Endodermal cell (in vitro differentiated cells): ENCODE measurements around the gene PLEKHM3. TPM values are rescaled to one million over a fixed set of nuclear protein-coding genes. Genes with fewer than 3 reads are reported as not detected.

Experiments
- DNase-seq: peaks from one replicate; pipeline ENCODE4 v3.0.0-alpha.2; 2017
- H3K27ac ChIP-seq: 2 replicates; pipeline ENCODE4 v1.5.1; 2013; ENCODE audit warnings: mild to moderate bottlenecking, low read depth, low read length, moderate library complexity
- H3K27me3 ChIP-seq: 2 replicates; pipeline ENCODE4 v1.6.1; 2013; ENCODE audit warnings: mild to moderate bottlenecking, low read length, moderate library complexity; ENCODE audit not compliant: insufficient read depth, control insufficient read depth, poor library complexity, severe bottlenecking
- H3K36me3 ChIP-seq: 2 replicates; pipeline ENCODE4 v1.7.0; 2013; ENCODE audit warnings: mild to moderate bottlenecking, low read length, moderate library complexity; ENCODE audit not compliant: control insufficient read depth, insufficient read depth
- H3K4me1 ChIP-seq: one replicate; pipeline ENCODE4 v1.7.0; 2013; ENCODE audit warnings: low read length; ENCODE audit not compliant: control insufficient read depth, insufficient read depth
- H3K4me3 ChIP-seq: 2 replicates; pipeline ENCODE4 v1.5.1; 2013; ENCODE audit warnings: mild to moderate bottlenecking, low read length, moderate library complexity
- H3K9ac ChIP-seq: 2 replicates; pipeline ENCODE4 v1.6.1; 2013; ENCODE audit warnings: mild to moderate bottlenecking, low read length, moderate library complexity; ENCODE audit not compliant: poor library complexity, severe bottlenecking; ENCODE audit errors: extremely low read depth
- H3K9me3 ChIP-seq: 2 replicates; pipeline ENCODE4 v1.6.1; 2013; ENCODE audit warnings: mild to moderate bottlenecking, low read length, moderate library complexity; ENCODE audit not compliant: control insufficient read depth
- H3K27ac Mint-ChIP-seq: 2 replicates; pipeline ENCODE4 v1.8.0; 2020; ENCODE audit warnings: mixed read lengths
- H3K27me3 Mint-ChIP-seq: 2 replicates; pipeline ENCODE4 v1.8.0; 2021; ENCODE audit warnings: mild to moderate bottlenecking, mixed read lengths; ENCODE audit not compliant: insufficient read depth
- H3K36me3 Mint-ChIP-seq: 2 replicates; pipeline ENCODE4 v1.8.0; 2020; ENCODE audit warnings: low read depth, mixed read lengths
- H3K4me1 Mint-ChIP-seq: 2 replicates; pipeline ENCODE4 v1.8.0; 2020; ENCODE audit warnings: mixed read lengths
- H3K4me3 Mint-ChIP-seq: 2 replicates; pipeline ENCODE4 v1.8.0; 2020; ENCODE audit warnings: mild to moderate bottlenecking, moderate library complexity, mixed read lengths
- H3K9me3 Mint-ChIP-seq: 2 replicates; pipeline ENCODE4 v1.8.0; 2020; ENCODE audit warnings: mild to moderate bottlenecking, mixed read lengths
- WGBS, 2 experiments: methylation state at CpG; one replicate each; pipeline versions ENCODE4 v1.1.5 to v1.1.7; 2013; ENCODE audit warnings: missing lambda C conversion rate in 2 of 2, mixed read lengths in 1 of 2; ENCODE audit not compliant: insufficient coverage in 1 of 2, insufficient read length in 1 of 2; 5-methylcytosine and 5-hydroxymethylcytosine counted together
- total RNA-seq, 2 donors: library from RNA; stranded (reverse); fragmentation: NEBNext Ultra II Directional in 1 of 2; extraction: Animal tissue kit (Norgen Biotek cat#: 25700) in 1 of 2; gene quantifications; 2 replicates in 1 of 2; 3 replicates in 1 of 2; pipeline ENCODE4 v1.2.1, GENCODE V29; 2021
- TF ChIP-seq, protein P1 (sequence below): fragments of 200-600 bp; sonication (generic); conservative IDR thresholded peaks from 2 replicates; pipeline ENCODE4 v1.5.0; 2021; ENCODE audit warnings: antibody characterized with exemption, mild to moderate bottlenecking

PLEKHM3 gene
- total RNA-seq, 2 donors from 2014 or later, result 13.3 to 17.9 TPM

- TF ChIP-seq, protein P1, sequence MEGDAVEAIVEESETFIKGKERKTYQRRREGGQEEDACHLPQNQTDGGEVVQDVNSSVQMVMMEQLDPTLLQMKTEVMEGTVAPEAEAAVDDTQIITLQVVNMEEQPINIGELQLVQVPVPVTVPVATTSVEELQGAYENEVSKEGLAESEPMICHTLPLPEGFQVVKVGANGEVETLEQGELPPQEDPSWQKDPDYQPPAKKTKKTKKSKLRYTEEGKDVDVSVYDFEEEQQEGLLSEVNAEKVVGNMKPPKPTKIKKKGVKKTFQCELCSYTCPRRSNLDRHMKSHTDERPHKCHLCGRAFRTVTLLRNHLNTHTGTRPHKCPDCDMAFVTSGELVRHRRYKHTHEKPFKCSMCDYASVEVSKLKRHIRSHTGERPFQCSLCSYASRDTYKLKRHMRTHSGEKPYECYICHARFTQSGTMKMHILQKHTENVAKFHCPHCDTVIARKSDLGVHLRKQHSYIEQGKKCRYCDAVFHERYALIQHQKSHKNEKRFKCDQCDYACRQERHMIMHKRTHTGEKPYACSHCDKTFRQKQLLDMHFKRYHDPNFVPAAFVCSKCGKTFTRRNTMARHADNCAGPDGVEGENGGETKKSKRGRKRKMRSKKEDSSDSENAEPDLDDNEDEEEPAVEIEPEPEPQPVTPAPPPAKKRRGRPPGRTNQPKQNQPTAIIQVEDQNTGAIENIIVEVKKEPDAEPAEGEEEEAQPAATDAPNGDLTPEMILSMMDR, result no peak
- Mint-ChIP-seq H3K4me1 (peaks cover 48% of the 10 kb centered on the region), H3K4me3 (no peak overlapping the region), H3K9me3 (no peaks in the 10 kb centered on the region), H3K36me3 (peaks cover 13% of the 10 kb centered on the region), H3K27me3 (no peaks in the 10 kb centered on the region), H3K27ac (no peak overlapping the region)
- Histone ChIP-seq H3K9me3 (no peaks in the 10 kb centered on the region), H3K27ac (no peak overlapping the region), H3K4me1 (peaks cover 18% of the 10 kb centered on the region), H3K9ac (no peak overlapping the region), H3K36me3 (peaks cover 3% of the 10 kb centered on the region), H3K27me3 (no peaks in the 10 kb centered on the region), H3K4me3 (no peak overlapping the region)
- WGBS, 2 experiments, result 93 to 96% methylated on average over 3 to 5 of the region's 5 CpGs
- DNase-seq, result no peak
These were observed 51.1 kb downstream of the PLEKHM3 start for GRCh38 chr2:207974216-207974605.

DNA sequence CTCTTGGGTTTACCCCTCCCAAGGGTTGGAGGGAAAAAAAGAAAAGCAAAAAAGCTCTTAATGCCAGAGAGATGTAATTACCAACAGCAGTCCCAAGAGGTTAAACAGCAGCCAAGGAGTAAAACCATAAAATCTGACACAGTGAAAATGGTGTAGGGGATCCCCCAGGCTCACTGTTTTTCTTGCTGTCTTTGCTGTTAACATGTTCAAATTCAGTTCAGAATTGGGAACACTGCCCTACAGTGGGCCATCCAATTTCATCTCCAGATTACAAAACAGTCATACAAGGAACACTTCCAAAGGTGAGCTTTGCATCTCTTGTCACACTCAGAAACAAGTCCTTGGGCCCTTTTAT, 54.5 kb downstream of the PLEKHM3 start:
- no peak for DNase-seq
- Mint-ChIP-seq H3K4me1 (peaks cover 63% of the 10 kb centered on the region), H3K27me3 (no peaks in the 10 kb centered on the region), H3K36me3 (peaks cover 5% of the 10 kb centered on the region), H3K27ac (peak overlapping the region; percentile 97), H3K4me3 (peak overlapping the region; percentile 41), H3K9me3 (no peaks in the 10 kb centered on the region)
- no peaks in the 10 kb centered on the region for H3K36me3 ChIP-seq
- peak overlapping the region; percentile 45 for H3K9ac ChIP-seq
- H3K27me3 ChIP-seq, result no peaks in the 10 kb centered on the region
- peaks cover 32% of the 10 kb centered on the region for H3K4me1 ChIP-seq
- no peaks in the 10 kb centered on the region for H3K9me3 ChIP-seq
- peak overlapping the region; percentile 56 for H3K27ac ChIP-seq
- TF ChIP-seq, protein P1, result no peak
- peak overlapping the region; percentile 67 for H3K4me3 ChIP-seq

DNA sequence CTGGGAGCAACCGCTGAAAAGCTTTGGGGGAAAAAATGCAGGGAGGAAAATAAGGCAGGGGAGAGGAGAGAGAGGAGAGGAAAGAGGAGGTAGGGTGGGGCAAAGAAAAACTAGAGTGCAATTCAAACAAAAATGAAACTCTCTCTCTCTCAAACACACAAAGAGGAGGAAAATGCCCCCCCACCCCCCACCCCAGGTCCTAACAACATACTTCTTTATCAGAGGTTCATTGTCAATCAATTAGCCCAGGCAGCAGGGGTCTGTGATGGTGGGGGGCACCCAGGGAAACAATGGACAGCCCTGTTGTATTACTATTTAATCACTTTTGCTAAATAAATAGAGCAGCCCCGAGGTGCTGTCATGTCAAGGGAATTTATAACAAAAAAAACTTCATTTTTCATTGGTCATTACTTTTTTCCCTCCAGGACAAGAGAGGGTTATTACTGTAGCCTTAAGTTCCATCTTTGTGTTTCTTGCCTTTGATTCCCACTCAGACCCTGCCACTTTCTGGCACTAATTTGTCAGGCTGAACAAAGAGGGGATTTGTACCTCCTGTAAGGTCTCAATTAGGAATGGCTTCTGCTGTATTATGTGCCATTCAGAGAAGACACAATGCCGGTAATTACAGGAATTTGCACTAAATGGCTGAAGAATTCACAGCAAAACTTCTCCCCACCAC, 55.0 kb downstream of the PLEKHM3 start:
- H3K36me3 Mint-ChIP-seq, result peaks cover 5% of the 10 kb centered on the region
- no peaks in the 10 kb centered on the region for H3K9me3 ChIP-seq
- TF ChIP-seq, protein P1, result no peak
- no peaks in the 10 kb centered on the region for H3K9me3 Mint-ChIP-seq
- H3K9ac ChIP-seq, result peak overlapping the region; percentile 45
- no peaks in the 10 kb centered on the region for H3K36me3 ChIP-seq
- 0 to 2% methylated on average over 1 to 3 of the region's 3 CpGs for WGBS, 2 experiments
- H3K27me3 Mint-ChIP-seq, result no peaks in the 10 kb centered on the region
- H3K4me3 Mint-ChIP-seq, result peak overlapping the region; percentile 41
- peak overlapping the region; percentile 67 for H3K4me3 ChIP-seq
- peak overlapping the region; percentile 56 for H3K27ac ChIP-seq
- H3K27me3 ChIP-seq, result no peaks in the 10 kb centered on the region
- peaks cover 32% of the 10 kb centered on the region for H3K4me1 ChIP-seq
- DNase-seq, result peak; percentile 84
- H3K4me1 Mint-ChIP-seq, result peaks cover 65% of the 10 kb centered on the region
- peak overlapping the region; percentile 97 for H3K27ac Mint-ChIP-seq
